Osteocyte (in vitro differentiated cells): ENCODE data around the gene SGK1. TPM values are rescaled to one million over a fixed set of nuclear protein-coding genes. Genes with fewer than 3 reads are reported as not detected.

ENCODE experiments used
- DNase-seq: peaks from one replicate; pipeline ENCODE4 v3.0.0; 2021; ENCODE audit warnings: mixed read lengths; ENCODE audit not compliant: unreplicated experiment; ENCODE audit errors: extremely low spot score
- H3K27ac Mint-ChIP-seq: one replicate; pipeline ENCODE4 v1.8.0; 2021; ENCODE audit warnings: mild to moderate bottlenecking, mixed read lengths; ENCODE audit not compliant: unreplicated experiment
- H3K27me3 Mint-ChIP-seq: one replicate; pipeline ENCODE4 v1.8.0; 2021; ENCODE audit warnings: mixed read lengths; ENCODE audit not compliant: unreplicated experiment
- H3K36me3 Mint-ChIP-seq: one replicate; pipeline ENCODE4 v1.8.0; 2021; ENCODE audit warnings: mixed read lengths; ENCODE audit not compliant: unreplicated experiment
- H3K4me1 Mint-ChIP-seq: one replicate; pipeline ENCODE4 v1.8.0; 2021; ENCODE audit warnings: mixed read lengths; ENCODE audit not compliant: unreplicated experiment
- H3K4me3 Mint-ChIP-seq: one replicate; pipeline ENCODE4 v1.8.0; 2021; ENCODE audit warnings: mild to moderate bottlenecking, moderate library complexity, mixed read lengths; ENCODE audit not compliant: unreplicated experiment
- H3K9me3 Mint-ChIP-seq: one replicate; pipeline ENCODE4 v1.8.0; 2021; ENCODE audit warnings: mixed read lengths; ENCODE audit not compliant: unreplicated experiment
- CTCF ChIP-seq: fragments of 200-600 bp; sonication (generic); IDR thresholded peaks from 2 replicates; pipeline ENCODE4 v1.5.0; 2021; ENCODE audit warnings: antibody characterized with exemption, mild to moderate bottlenecking, moderate library complexity
- total RNA-seq: library from RNA; stranded (reverse); gene quantifications from 2 replicates; pipeline ENCODE4 v1.2.1, GENCODE V29; 2021

SGK1 gene
- total RNA-seq, 1 donor from 2014 or later, result 448 TPM

GRCh38 chr6:134347885-134348805 lies 30.2 kb upstream of the SGK1 start:
- no peak for DNase-seq
- peaks cover 41% of the 10 kb centered on the region for H3K4me1 Mint-ChIP-seq
- no peaks in the 10 kb centered on the region for H3K36me3 Mint-ChIP-seq
- peak overlapping the region; percentile 79 for H3K27ac Mint-ChIP-seq
- no peak for TF ChIP-seq CTCF
- H3K4me3 Mint-ChIP-seq, result peak overlapping the region; percentile 38
- H3K27me3 Mint-ChIP-seq, result no peaks in the 10 kb centered on the region
- no peaks in the 10 kb centered on the region for H3K9me3 Mint-ChIP-seq

GRCh38 chr6:134346932-134347545 lies 29.1 kb upstream of the SGK1 start:
- no peak for DNase-seq
- Mint-ChIP-seq H3K27ac (no peak overlapping the region), H3K9me3 (no peaks in the 10 kb centered on the region), H3K4me1 (peaks cover 35% of the 10 kb centered on the region), H3K36me3 (no peaks in the 10 kb centered on the region), H3K27me3 (no peaks in the 10 kb centered on the region), H3K4me3 (no peak overlapping the region)
- no peak for TF ChIP-seq CTCF

- TF ChIP-seq CTCF, result no peak
- no peaks in the 10 kb centered on the region for H3K36me3 Mint-ChIP-seq
- no peak overlapping the region for H3K4me3 Mint-ChIP-seq
- H3K9me3 Mint-ChIP-seq, result no peaks in the 10 kb centered on the region
- no peaks in the 10 kb centered on the region for H3K27me3 Mint-ChIP-seq
- no peak overlapping the region for H3K27ac Mint-ChIP-seq
- H3K4me1 Mint-ChIP-seq, result peaks cover 33% of the 10 kb centered on the region
- no peak for DNase-seq
These were observed 27.9 kb upstream of the SGK1 start for GRCh38 chr6:134345789-134346188.

GRCh38 chr6:134343066-134343465 lies 25.2 kb upstream of the SGK1 start:
- no peak for DNase-seq
- Mint-ChIP-seq H3K27ac (no peak overlapping the region), H3K27me3 (no peaks in the 10 kb centered on the region)

More at GRCh38 chr6:134343066-134343465, 25.2 kb upstream of the SGK1 start:
- no peak overlapping the region for H3K4me3 Mint-ChIP-seq
- H3K4me1 Mint-ChIP-seq, result peaks cover 21% of the 10 kb centered on the region
- H3K36me3 Mint-ChIP-seq, result no peaks in the 10 kb centered on the region
- H3K9me3 Mint-ChIP-seq, result no peaks in the 10 kb centered on the region
- no peak for TF ChIP-seq CTCF
